IMR-90 (cell line): ENCODE data around the gene CTNNBIP1. TPM values are rescaled to one million over a fixed set of nuclear protein-coding genes. Genes with fewer than 3 reads are reported as not detected.

Experiments
- ATAC-seq: fragments of 200-7000 bp; cut with Tn5 transposase; 2 replicates; pipeline ENCODE4 v1.9.1; 2020; ENCODE audit warnings: low read depth, mild to moderate bottlenecking, moderate library complexity
- BruUV-seq: library from RNA; stranded (reverse); fragments of 400-500 nt; replicated peaks from 2 replicates; lab custom pipeline; 2021; lab: Mats Ljungman, UMichigan
- CTCF ChIA-PET: fragments of 300-600 bp; formaldehyde crosslinking; extraction: SDS; loops from one replicate; lab custom pipeline; 2021; ENCODE audit warnings: antibody characterized with exemption; lab: Yijun Ruan, JAX
- POLR2A ChIA-PET: fragments of 300-600 bp; sonication (Branson Sonifier 250); formaldehyde crosslinking; loops from one replicate; lab custom pipeline; 2022; ENCODE audit warnings: antibody characterized with exemption; ENCODE audit not compliant: unreplicated experiment; lab: Charles Lee
- DNase-seq: peaks from one replicate; pipeline ENCODE4 v3.0.0; 2013
- H2AFZ ChIP-seq: replicated peaks from 2 replicates; pipeline ENCODE3; 2013; ENCODE audit warnings: low read length, mild to moderate bottlenecking; ENCODE audit not compliant: poor library complexity
- H2AK5ac ChIP-seq: 2 replicates; pipeline ENCODE4 v1.6.1; 2013; ENCODE audit warnings: low read depth, low read length, inconsistent platforms
- H2AK9ac ChIP-seq: replicated peaks from 2 replicates; pipeline ENCODE3; 2013; ENCODE audit warnings: mild to moderate bottlenecking, low read depth, low read length, moderate library complexity; ENCODE audit not compliant: poor library complexity
- H2BK120ac ChIP-seq: 2 replicates; pipeline ENCODE4 v1.6.1; 2013; ENCODE audit warnings: low read depth, low read length, inconsistent platforms
- H2BK15ac ChIP-seq: 3 replicates; pipeline ENCODE4 v1.6.1; 2013; ENCODE audit warnings: low read depth, low read length, inconsistent platforms
- H2BK20ac ChIP-seq: 2 replicates; pipeline ENCODE4 v1.6.1; 2013; ENCODE audit warnings: low read depth, mild to moderate bottlenecking, inconsistent platforms, low read length, moderate library complexity
- H2BK5ac ChIP-seq: 2 replicates; pipeline ENCODE4 v1.6.1; 2013; ENCODE audit warnings: mild to moderate bottlenecking, low read depth, low read length, inconsistent platforms; ENCODE audit not compliant: poor library complexity, severe bottlenecking
- H3K14ac ChIP-seq: replicated peaks from 2 replicates; pipeline ENCODE4 v1.6.1; 2013; ENCODE audit warnings: low read depth, low read length, inconsistent platforms
- H3K18ac ChIP-seq: 2 replicates; pipeline ENCODE4 v1.6.1; 2013; ENCODE audit warnings: low read depth, low read length, control low read depth
- H3K23ac ChIP-seq: 2 replicates; pipeline ENCODE4 v1.6.1; 2013; ENCODE audit warnings: low read depth, low read length, inconsistent platforms
- H3K27ac ChIP-seq: 2 replicates; pipeline ENCODE4 v1.5.1; 2013; ENCODE audit warnings: mild to moderate bottlenecking, control low read depth, low read length; ENCODE audit not compliant: insufficient read depth
- H3K27me3 ChIP-seq: 2 replicates; pipeline ENCODE4 v1.6.1; 2013; ENCODE audit warnings: low read length; ENCODE audit not compliant: control insufficient read depth, insufficient read depth
- H3K36me3 ChIP-seq: 2 replicates; pipeline ENCODE4 v1.6.1; 2013; ENCODE audit warnings: low read length, mixed read lengths; ENCODE audit not compliant: control insufficient read depth, insufficient read depth
- H3K4ac ChIP-seq: 2 replicates; pipeline ENCODE4 v1.6.1; 2013; ENCODE audit warnings: low read depth, low read length, inconsistent platforms
- H3K4me1 ChIP-seq: 2 replicates; pipeline ENCODE4 v1.6.1; 2013; ENCODE audit warnings: low read length, mixed read lengths; ENCODE audit not compliant: control insufficient read depth, insufficient read depth
- H3K4me2 ChIP-seq: 2 replicates; pipeline ENCODE4 v1.6.1; 2013; ENCODE audit warnings: low read depth, mild to moderate bottlenecking, control low read depth, low read length, moderate library complexity
- H3K4me3 ChIP-seq: 2 replicates; pipeline ENCODE4 v1.5.1; 2013; ENCODE audit warnings: low read depth, mild to moderate bottlenecking, control low read depth, low read length, moderate library complexity; ENCODE audit not compliant: insufficient read depth
- H3K56ac ChIP-seq: 2 replicates; pipeline ENCODE4 v1.6.1; 2013; ENCODE audit warnings: low read length, inconsistent platforms; ENCODE audit not compliant: insufficient read depth; ENCODE audit errors: extremely low read depth
- H3K79me1 ChIP-seq, 2 experiments: 2 replicates each; pipeline ENCODE4 v1.6.1; 2013; ENCODE audit warnings: low read length in 2 of 2, inconsistent platforms in 1 of 2, low read depth in 1 of 2
- H3K9ac ChIP-seq: 2 replicates; pipeline ENCODE4 v1.6.1; 2013; ENCODE audit warnings: low read depth, low read length, control low read depth
- H3K9me1 ChIP-seq: 2 replicates; pipeline ENCODE4 v1.6.1; 2013; ENCODE audit warnings: low read length, inconsistent platforms; ENCODE audit not compliant: insufficient read depth
- H3K9me3 ChIP-seq: 2 replicates; pipeline ENCODE4 v1.6.1; 2013; ENCODE audit warnings: low read length; ENCODE audit not compliant: control insufficient read depth, insufficient read depth
- H4K20me1 ChIP-seq: 2 replicates; pipeline ENCODE4 v1.6.1; 2013; ENCODE audit warnings: low read length, inconsistent platforms; ENCODE audit not compliant: insufficient read depth
- H4K5ac ChIP-seq: 2 replicates; pipeline ENCODE4 v1.6.1; 2013; ENCODE audit warnings: mild to moderate bottlenecking, low read depth, low read length, control low read depth
- H4K8ac ChIP-seq, 2 experiments: 2 replicates each; pipeline ENCODE4 v1.6.1; 2013; ENCODE audit warnings: low read depth in 2 of 2, low read length in 2 of 2, control low read depth in 1 of 2, inconsistent platforms in 1 of 2
- H4K91ac ChIP-seq: 2 replicates; pipeline ENCODE4 v1.6.1; 2013; ENCODE audit warnings: low read depth, low read length, inconsistent platforms; ENCODE audit not compliant: insufficient read depth
- BHLHE40 ChIP-seq: fragments of 150-350 bp; IDR thresholded peaks from 2 replicates; pipeline ENCODE4 v1.6.1; 2016; ENCODE audit warnings: mild to moderate bottlenecking, low read depth, low read length
- CEBPB ChIP-seq: IDR thresholded peaks from 2 replicates; pipeline ENCODE4 v1.6.1; 2012; ENCODE audit warnings: low read depth, low read length, improper control_type of control experiment
- CHD1 ChIP-seq: IDR thresholded peaks from 2 replicates; pipeline ENCODE4 v1.6.1; 2012; ENCODE audit warnings: low read depth, low read length, improper control_type of control experiment
- CTCF ChIP-seq: conservative IDR thresholded peaks from 2 replicates; pipeline ENCODE4 v1.5.1; 2012; ENCODE audit warnings: mild to moderate bottlenecking, low read depth, low read length, improper control_type of control experiment
- ELK1 ChIP-seq: fragments of 150-350 bp; IDR thresholded peaks from 2 replicates; pipeline ENCODE4 v1.6.1; 2016; ENCODE audit warnings: low read depth, mild to moderate bottlenecking, low read length, moderate library complexity, borderline replicate concordance
- FOS ChIP-seq: fragments of 150-350 bp; IDR thresholded peaks from 2 replicates; pipeline ENCODE4 v1.6.1; 2016; ENCODE audit warnings: low read depth, low read length
- MAFK ChIP-seq: IDR thresholded peaks from 2 replicates; pipeline ENCODE4 v1.6.1; 2012; ENCODE audit warnings: low read depth, low read length, improper control_type of control experiment
- MAZ ChIP-seq: IDR thresholded peaks from 2 replicates; pipeline ENCODE4 v1.6.1; 2012; ENCODE audit warnings: low read depth, mild to moderate bottlenecking, low read length, improper control_type of control experiment, moderate library complexity, borderline replicate concordance
- MXI1 ChIP-seq: IDR thresholded peaks from 2 replicates; pipeline ENCODE4 v1.6.1; 2012; ENCODE audit warnings: low read depth, mild to moderate bottlenecking, low read length, moderate library complexity, borderline replicate concordance
- NFE2L2 ChIP-seq: fragments of 150-350 bp; IDR thresholded peaks from 2 replicates; pipeline ENCODE4 v1.6.1; 2016; ENCODE audit warnings: low read depth, mild to moderate bottlenecking, low read length
- POLR2A ChIP-seq: IDR thresholded peaks from 2 replicates; pipeline ENCODE4 v1.6.1; 2012; ENCODE audit warnings: mild to moderate bottlenecking, low read depth, low read length
- RAD21 ChIP-seq: IDR thresholded peaks from 2 replicates; pipeline ENCODE4 v1.6.1; 2012; ENCODE audit warnings: low read length, improper control_type of control experiment
- RCOR1 ChIP-seq: IDR thresholded peaks from 2 replicates; pipeline ENCODE4 v1.6.1; 2012; ENCODE audit warnings: mild to moderate bottlenecking, low read length, improper control_type of control experiment; ENCODE audit not compliant: insufficient replicate concordance
- RFX5 ChIP-seq: IDR thresholded peaks from 2 replicates; pipeline ENCODE4 v1.8.0; 2012; ENCODE audit warnings: low read depth, mild to moderate bottlenecking, low read length, moderate library complexity
- SMC3 ChIP-seq: fragments of 150-350 bp; IDR thresholded peaks from 2 replicates; pipeline ENCODE4 v1.6.1; 2016; ENCODE audit warnings: low read depth, mild to moderate bottlenecking, antibody characterized with exemption, low read length, moderate library complexity
- USF2 ChIP-seq: fragments of 150-350 bp; IDR thresholded peaks from 2 replicates; pipeline ENCODE4 v1.6.1; 2017; ENCODE audit warnings: mild to moderate bottlenecking, antibody characterized with exemption, low read length, low read depth
- WGBS, 2 experiments: methylation state at CpG; one replicate each; pipeline versions ENCODE4 v1.1.5 to v1.1.7; 2013; ENCODE audit warnings: missing lambda C conversion rate in 2 of 2; ENCODE audit not compliant: insufficient read length in 1 of 2; ENCODE audit errors: extremely low coverage in 2 of 2; 5-methylcytosine and 5-hydroxymethylcytosine counted together
- dilution Hi-C: fragments of 300-500 bp; cut with HindIII; formaldehyde crosslinking; loops from one replicate; pipeline ENCODE4 v1.14.3; 2018; ENCODE audit warnings: low sequenced_read_pairs; ENCODE audit not compliant: unreplicated experiment
- in situ Hi-C: fragments of 300-500 bp; cut with MboI; formaldehyde crosslinking; loops from 3 replicates; pipeline ENCODE4 v1.14.3; 2019; ENCODE audit warnings: low sequenced_read_pairs, inconsistent platforms, mixed read lengths
- intact Hi-C: fragments of 100-400 bp; cut with micrococcal nuclease; formaldehyde crosslinking; loops from 2 replicates; pipeline ENCODE4 v1.10.0; 2022
- polyA plus RNA-seq, 3 experiments: library from polyadenylated mRNA; depleted of rRNA; stranded (reverse); fragments of >200 nt; gene quantifications; 2 replicates each; pipeline ENCODE4 v1.2.3, GENCODE V29; 2012; ENCODE audit warnings: low replicate concordance in 1 of 3
- total RNA-seq: library from RNA; depleted of rRNA; stranded (reverse); fragments of >200 nt; gene quantifications from 2 replicates; pipeline ENCODE4 v1.2.3, GENCODE V29; 2012

The CTNNBIP1 gene
- total and polyA plus RNA-seq, 2 of the 4 experiments (the other 2 are of a cell fraction), result 24.7 to 28.5 TPM

GRCh38 chr1:9861360-9861759, 48.7 kb downstream of the CTNNBIP1 start:
- Histone ChIP-seq H3K9me3 (no peaks in the 10 kb centered on the region), H3K56ac (no peak overlapping the region), H3K18ac (no peak overlapping the region), H3K4me3 (no peak overlapping the region), H3K79me1 (no peaks in the 10 kb centered on the region; a peak in 1 of 4 replicates), H4K91ac (no peak overlapping the region), H3K36me3 (peaks cover 6% of the 10 kb centered on the region), H2BK5ac (no peak overlapping the region), H2BK120ac (no peak overlapping the region), H3K27ac (no peak overlapping the region), H4K5ac (no peak overlapping the region), H4K20me1 (no peaks in the 10 kb centered on the region), H3K4ac (no peak overlapping the region), H3K9ac (no peak overlapping the region), H3K4me1 (peaks cover 1% of the 10 kb centered on the region; the same call in 1 of the 2 replicates), H2AFZ (no peak overlapping the region), H2BK20ac (no peak overlapping the region), H2AK9ac (no peak overlapping the region), H2AK5ac (no peak overlapping the region), H3K9me1 (no peaks in the 10 kb centered on the region; the same call in 1 of the 2 replicates), H2BK15ac (no peak overlapping the region), H3K27me3 (no peaks in the 10 kb centered on the region), H3K23ac (no peak overlapping the region), H3K14ac (no peak overlapping the region), H4K8ac (no peak overlapping the region), H3K4me2 (no peak overlapping the region)
- CTCF ChIA-PET, result interaction anchor here (0.5 to 1.0 kb wide), 2 partner anchors 25 to 53 kb away, joined by 4 read pairs; no protein-coding TSS in a partner anchor
- POLR2A ChIA-PET, result no interaction called here
- WGBS, 2 experiments, result 77% methylated on average over 4 of the region's 8 CpGs; no CpG with 5 or more reads in 1 of the 2 experiments
- in situ Hi-C loops (loop anchor here (10.0 kb wide), 1 partner anchor 137 kb away; no protein-coding TSS in a partner anchor), intact Hi-C loops (no loop called here), dilution Hi-C loops (no loop called here)
- no TSS peak for BruUV-seq
- no peak for DNase-seq
- no peak for ATAC-seq
- TF ChIP-seq MAFK, result no peak
- no peak for TF ChIP-seq MXI1
- TF ChIP-seq MAZ, result no peak
- TF ChIP-seq CHD1, result no peak
- TF ChIP-seq SMC3, result no peak
- no peak for TF ChIP-seq POLR2A
- no peak for TF ChIP-seq RCOR1
- TF ChIP-seq RFX5, result no peak
- TF ChIP-seq CTCF, result no peak
- no peak for TF ChIP-seq CEBPB
- no peak for TF ChIP-seq BHLHE40
- no peak for TF ChIP-seq NFE2L2
- no peak for TF ChIP-seq USF2
- TF ChIP-seq FOS, result no peak
- TF ChIP-seq RAD21, result no peak
- no peak for TF ChIP-seq ELK1
